Gastrocnemius medialis (tissue), 4 donors: Measurements from ENCODE around the gene ERRFI1. TPM values are rescaled to one million over a fixed set of nuclear protein-coding genes. Genes with fewer than 3 reads are reported as not detected.

Experiments
- ATAC-seq, 2 donors: fragments of 150-250 bp; one replicate each; pipeline ENCODE4 v1.9.1; 2016
- DNase-seq, 2 donors: peaks; one replicate each; pipeline ENCODE4 v3.0.0-alpha.2; 2019
- H3K27ac ChIP-seq, 4 donors: fragments of 200-600 bp; sonication (generic); 1 replicate in 1 of 4; 2 replicates in 3 of 4; pipeline ENCODE4 v1.5.1; 2016 to 2018; ENCODE audit warnings: mild to moderate bottlenecking in 2 of 4, moderate library complexity in 1 of 4
- H3K27me3 ChIP-seq, 3 donors: fragments of 200-600 bp; sonication (generic) in 2 of 3; 1 replicate in 1 of 3; 2 replicates in 2 of 3; pipeline versions ENCODE4 v1.5.1 to v1.6.0; 2016 to 2019; ENCODE audit warnings: mild to moderate bottlenecking in 1 of 3, moderate library complexity in 1 of 3
- H3K36me3 ChIP-seq, 2 donors: fragments of 200-600 bp; sonication (generic) in 1 of 2; one replicate each; pipeline ENCODE4 v1.5.1; 2017 to 2018
- H3K4me1 ChIP-seq, 2 donors: fragments of 200-600 bp; sonication (generic) in 1 of 2; one replicate each; pipeline ENCODE4 v1.5.1; 2016 to 2017; ENCODE audit warnings: mild to moderate bottlenecking in 2 of 2
- H3K4me3 ChIP-seq, 4 donors: fragments of 200-600 bp; sonication (generic) in 3 of 4; 1 replicate in 1 of 4; 2 replicates in 3 of 4; pipeline ENCODE4 v1.5.1; 2016 to 2019; ENCODE audit warnings: mild to moderate bottlenecking in 2 of 4
- H3K9me3 ChIP-seq, 3 donors: fragments of 200-600 bp; sonication (generic) in 2 of 3; 1 replicate in 1 of 3; 2 replicates in 2 of 3; pipeline ENCODE4 v1.5.1; 2016 to 2019
- POLR2A ChIP-seq, 2 donors: fragments of 450-650 bp; IDR thresholded peaks; one replicate each; pipeline ENCODE4 v1.6.1; 2017; ENCODE audit warnings: antibody characterized with exemption in 2 of 2, mild to moderate bottlenecking in 2 of 2, moderate library complexity in 2 of 2
- in situ Hi-C, 4 donors: fragments of 200-750 bp; cut with MboI; loops; one replicate each; pipeline versions ENCODE4 v1.15.0 to v1.8.0; 2017; ENCODE audit warnings: low sequenced_read_pairs in 4 of 4
- intact Hi-C: fragments of 100-400 bp; cut with DNase I; formaldehyde crosslinking; loops from one replicate; pipeline ENCODE4 v1.15.1; 2023; ENCODE audit warnings: low total_unique reads
- total RNA-seq, 4 donors: library from RNA; depleted of rRNA; stranded (reverse); fragments of >200 nt; gene quantifications; one replicate each; pipeline versions ENCODE4 v1.1.0 to v1.2.3, GENCODE V29; 2016
- TF ChIP-seq, protein P1 (sequence below), 5 experiments: fragments of 450-650 bp in 3 of 5; fragments of 200-600 bp in 2 of 5; sonication (generic) in 2 of 5; IDR thresholded peaks in 4 of 5; conservative IDR thresholded peaks in 1 of 5; 1 replicate in 4 of 5; 2 replicates in 1 of 5; pipeline ENCODE4 v1.5.1; 2016 to 2019; ENCODE audit warnings: antibody characterized with exemption in 5 of 5, mild to moderate bottlenecking in 3 of 5, moderate library complexity in 3 of 5

ERRFI1 gene
- total RNA-seq, 4 donors from 2014 or later, result 184 to 644 (median 448) TPM

GRCh38 chr1:7993593-7994479, 32.3 kb downstream of the ERRFI1 start:
- ATAC-seq, result no peak
- intact Hi-C loops (no loop called here), in situ Hi-C loops (no loop called here)
- Histone ChIP-seq H3K27ac (no peak overlapping the region), H3K36me3 (no peaks in the 10 kb centered on the region), H3K4me1 (no peaks in the 10 kb centered on the region), H3K9me3 (no peaks in the 10 kb centered on the region), H3K4me3 (no peak overlapping the region), H3K27me3 (no peaks in the 10 kb centered on the region)
- TF ChIP-seq, protein P1, sequence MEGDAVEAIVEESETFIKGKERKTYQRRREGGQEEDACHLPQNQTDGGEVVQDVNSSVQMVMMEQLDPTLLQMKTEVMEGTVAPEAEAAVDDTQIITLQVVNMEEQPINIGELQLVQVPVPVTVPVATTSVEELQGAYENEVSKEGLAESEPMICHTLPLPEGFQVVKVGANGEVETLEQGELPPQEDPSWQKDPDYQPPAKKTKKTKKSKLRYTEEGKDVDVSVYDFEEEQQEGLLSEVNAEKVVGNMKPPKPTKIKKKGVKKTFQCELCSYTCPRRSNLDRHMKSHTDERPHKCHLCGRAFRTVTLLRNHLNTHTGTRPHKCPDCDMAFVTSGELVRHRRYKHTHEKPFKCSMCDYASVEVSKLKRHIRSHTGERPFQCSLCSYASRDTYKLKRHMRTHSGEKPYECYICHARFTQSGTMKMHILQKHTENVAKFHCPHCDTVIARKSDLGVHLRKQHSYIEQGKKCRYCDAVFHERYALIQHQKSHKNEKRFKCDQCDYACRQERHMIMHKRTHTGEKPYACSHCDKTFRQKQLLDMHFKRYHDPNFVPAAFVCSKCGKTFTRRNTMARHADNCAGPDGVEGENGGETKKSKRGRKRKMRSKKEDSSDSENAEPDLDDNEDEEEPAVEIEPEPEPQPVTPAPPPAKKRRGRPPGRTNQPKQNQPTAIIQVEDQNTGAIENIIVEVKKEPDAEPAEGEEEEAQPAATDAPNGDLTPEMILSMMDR (IDR thresholded peaks at IDR 0.05 in 4 of 5, conservative IDR thresholded peaks at IDR 0.05 in 1 of 5), result no peak
- TF ChIP-seq POLR2A (IDR thresholded peaks at IDR 0.05), result no peak
- DNase-seq, result no peak

DNA sequence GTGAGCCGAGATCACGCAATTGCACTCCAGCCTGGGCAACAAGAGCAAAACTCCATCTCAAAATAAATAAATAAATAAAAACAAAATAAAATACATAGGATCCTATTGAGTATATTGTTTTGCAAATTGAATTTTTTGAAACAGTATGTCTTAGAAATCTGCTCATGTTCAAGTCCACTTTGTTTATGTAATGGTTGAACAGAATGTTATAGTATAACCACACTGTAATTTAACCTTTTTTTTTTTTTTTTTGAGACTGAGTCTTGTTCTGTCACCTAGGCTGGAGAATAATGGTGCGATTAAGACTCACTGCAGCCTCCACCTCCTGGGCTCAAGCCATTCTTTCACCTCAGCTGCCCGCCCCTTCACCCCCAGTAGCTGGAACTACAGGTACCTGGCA, 33.2 kb downstream of the ERRFI1 start:
- in situ Hi-C loops (no loop called here), intact Hi-C loops (no loop called here)
- TF ChIP-seq POLR2A (IDR thresholded peaks at IDR 0.05), result no peak
- TF ChIP-seq, protein P1 (IDR thresholded peaks at IDR 0.05 in 4 of 5, conservative IDR thresholded peaks at IDR 0.05 in 1 of 5), result no peak
- DNase-seq, result no peak
- no peaks in the 10 kb centered on the region for H3K4me1 ChIP-seq
- H3K36me3 ChIP-seq, result no peaks in the 10 kb centered on the region
- H3K27me3 ChIP-seq, result no peaks in the 10 kb centered on the region
- H3K27ac ChIP-seq, result no peak overlapping the region
- no peak for ATAC-seq
- H3K9me3 ChIP-seq, result no peaks in the 10 kb centered on the region
- H3K4me3 ChIP-seq, result no peak overlapping the region

GRCh38 chr1:7991504-7992440, 34.3 kb downstream of the ERRFI1 start:
- in situ Hi-C loops, result no loop called here
- ATAC-seq (no peak), DNase-seq (no peak)
- Histone ChIP-seq H3K9me3 (no peaks in the 10 kb centered on the region), H3K27me3 (no peaks in the 10 kb centered on the region), H3K4me3 (no peak overlapping the region), H3K36me3 (no peaks in the 10 kb centered on the region), H3K27ac (no peak overlapping the region), H3K4me1 (no peaks in the 10 kb centered on the region)
- no peak for TF ChIP-seq POLR2A (IDR thresholded peaks at IDR 0.05)
- TF ChIP-seq, protein P1 (IDR thresholded peaks at IDR 0.05 in 4 of 5, conservative IDR thresholded peaks at IDR 0.05 in 1 of 5), result no peak
- intact Hi-C loops, result no loop called here

- DNase-seq, result no peak
- H3K27ac ChIP-seq, result no peak overlapping the region
- intact Hi-C loops, result no loop called here
Observed at GRCh38 chr1:7989762-7990428, 36.2 kb downstream of the ERRFI1 start.

More at GRCh38 chr1:7989762-7990428, 36.2 kb downstream of the ERRFI1 start:
- Histone ChIP-seq H3K36me3 (peaks cover 0 to 10% of the 10 kb centered on the region in 2 donors), H3K4me3 (no peak overlapping the region), H3K27me3 (no peaks in the 10 kb centered on the region), H3K9me3 (no peaks in the 10 kb centered on the region), H3K4me1 (peaks cover 5 to 6% of the 10 kb centered on the region in 2 donors)
- no peak for ATAC-seq
- no peak for TF ChIP-seq POLR2A (IDR thresholded peaks at IDR 0.05)
- TF ChIP-seq, protein P1 (IDR thresholded peaks at IDR 0.05 in 4 of 5, conservative IDR thresholded peaks at IDR 0.05 in 1 of 5), result no peak
- in situ Hi-C loops, result loop anchor here in 2 of 4 donors (10.0 kb wide), 1 partner anchor 355 kb away; no protein-coding TSS in a partner anchor
